SK-N-MC (cell line): Measurements from ENCODE around the gene OXCT1.

Source experiments
- DNase-seq: peaks from one replicate; pipeline ENCODE4 v3.0.0-alpha.2; 2011; ENCODE audit warnings: low read depth, low spot score
- H3K27ac ChIP-seq: fragments of 200-600 bp; sonication (generic); 2 replicates; pipeline ENCODE4 v1.5.1; 2016; ENCODE audit warnings: mixed run types
- H3K36me3 ChIP-seq: fragments of 200-600 bp; sonication (generic); 2 replicates; pipeline ENCODE4 v1.6.1; 2017; ENCODE audit warnings: antibody characterized with exemption, low read length, mixed read lengths; ENCODE audit not compliant: insufficient read depth
- H3K4me3 ChIP-seq: fragments of 200-600 bp; sonication (generic); 2 replicates; pipeline ENCODE4 v1.5.1; 2016
- H3K9ac ChIP-seq: fragments of 200-600 bp; sonication (generic); 2 replicates; pipeline ENCODE4 v1.8.0; 2017; ENCODE audit warnings: mixed run types, mixed read lengths; ENCODE audit not compliant: insufficient read length
- H3K9me3 ChIP-seq: fragments of 200-600 bp; sonication (generic); 2 replicates; pipeline ENCODE4 v1.6.1; 2017; ENCODE audit warnings: low read depth, mild to moderate bottlenecking, antibody characterized with exemption, low read length, moderate library complexity, mixed read lengths
- EZH2 ChIP-seq: fragments of 200-600 bp; sonication (generic); IDR thresholded peaks from one replicate; pipeline ENCODE4 v1.6.1; 2017; ENCODE audit warnings: antibody characterized with exemption
- FOXP2 ChIP-seq: optimal IDR thresholded peaks from 2 replicates; pipeline ENCODE3; 2011; ENCODE audit warnings: mild to moderate bottlenecking, moderate library complexity; ENCODE audit not compliant: insufficient read depth; ENCODE audit errors: extremely low read length, control extremely low read depth
- POLR2AphosphoS5 ChIP-seq: IDR thresholded peaks from 2 replicates; pipeline ENCODE4 v1.6.1; 2012; ENCODE audit warnings: mild to moderate bottlenecking, low read depth, low read length, borderline replicate concordance

OXCT1 gene

GRCh38 chr5:41842777-41843176 lies 27.4 kb downstream of the OXCT1 start:
- Histone ChIP-seq H3K4me3 (no peak overlapping the region), H3K9ac (no peak overlapping the region), H3K27ac (no peak overlapping the region; the same call in 1 of the 2 replicates), H3K36me3 (peaks cover 30% of the 10 kb centered on the region), H3K9me3 (no peaks in the 10 kb centered on the region)
- TF ChIP-seq FOXP2 = no peak
- no peak for TF ChIP-seq EZH2
- TF ChIP-seq POLR2AphosphoS5 = no peak
- no peak for DNase-seq

GRCh38 chr5:41841325-41841724 lies 28.9 kb downstream of the OXCT1 start:
- Histone ChIP-seq H3K9me3 (no peaks in the 10 kb centered on the region), H3K36me3 (peaks cover 32% of the 10 kb centered on the region), H3K27ac (no peak overlapping the region), H3K4me3 (no peak overlapping the region), H3K9ac (no peak overlapping the region)
- TF ChIP-seq FOXP2 (no peak), EZH2 (no peak), POLR2AphosphoS5 (no peak)
- DNase-seq = no peak

GRCh38 chr5:41840251-41840650 lies 30.0 kb downstream of the OXCT1 start:
- peaks cover 32% of the 10 kb centered on the region for H3K36me3 ChIP-seq
- no peak overlapping the region for H3K27ac ChIP-seq
- H3K9ac ChIP-seq = no peak overlapping the region
- H3K9me3 ChIP-seq = no peaks in the 10 kb centered on the region
- no peak overlapping the region for H3K4me3 ChIP-seq
- TF ChIP-seq EZH2 (no peak), FOXP2 (no peak)
- DNase-seq = no peak

GRCh38 chr5:41837793-41838192 lies 32.4 kb downstream of the OXCT1 start:
- H3K27ac ChIP-seq = no peak overlapping the region
- no peak overlapping the region for H3K4me3 ChIP-seq
- H3K36me3 ChIP-seq = peaks cover 55% of the 10 kb centered on the region
- DNase-seq = no peak
- H3K9me3 ChIP-seq = no peaks in the 10 kb centered on the region
- TF ChIP-seq FOXP2 (no peak), EZH2 (no peak), POLR2AphosphoS5 (no peak)
- no peak overlapping the region for H3K9ac ChIP-seq

- Histone ChIP-seq H3K4me3 (no peak overlapping the region), H3K9ac (no peak overlapping the region), H3K36me3 (peaks cover 67% of the 10 kb centered on the region), H3K9me3 (no peaks in the 10 kb centered on the region), H3K27ac (no peak overlapping the region)
- TF ChIP-seq EZH2 = no peak
- TF ChIP-seq POLR2AphosphoS5 = no peak
- TF ChIP-seq FOXP2 = no peak
- no peak for DNase-seq
These were observed 34.6 kb downstream of the OXCT1 start for GRCh38 chr5:41835645-41836044.

- DNase-seq = no peak
- Histone ChIP-seq H3K9me3 (no peaks in the 10 kb centered on the region), H3K9ac (no peak overlapping the region), H3K4me3 (no peak overlapping the region), H3K27ac (no peak overlapping the region), H3K36me3 (peaks cover 71% of the 10 kb centered on the region)
- no peak for TF ChIP-seq POLR2AphosphoS5
- no peak for TF ChIP-seq EZH2
- no peak for TF ChIP-seq FOXP2
These were observed 35.7 kb downstream of the OXCT1 start for GRCh38 chr5:41834506-41834905.

- DNase-seq = no peak
These were observed 37.8 kb downstream of the OXCT1 start for GRCh38 chr5:41832430-41832829.

GRCh38 chr5:41831155-41831554 lies 39.1 kb downstream of the OXCT1 start:
- H3K36me3 ChIP-seq = peaks cover 67% of the 10 kb centered on the region
- H3K9me3 ChIP-seq = no peaks in the 10 kb centered on the region; the same call in 1 of the 2 replicates
- H3K9ac ChIP-seq = no peak overlapping the region
- no peak for DNase-seq
- no peak overlapping the region for H3K27ac ChIP-seq
- TF ChIP-seq FOXP2 = no peak
- TF ChIP-seq POLR2AphosphoS5 = no peak
- no peak for TF ChIP-seq EZH2
- H3K4me3 ChIP-seq = no peak overlapping the region

More at GRCh38 chr5:41832430-41832829, 37.8 kb downstream of the OXCT1 start:
- no peaks in the 10 kb centered on the region for H3K9me3 ChIP-seq
- H3K4me3 ChIP-seq = no peak overlapping the region
- no peak overlapping the region for H3K9ac ChIP-seq
- peaks cover 55% of the 10 kb centered on the region for H3K36me3 ChIP-seq
- no peak overlapping the region for H3K27ac ChIP-seq
- TF ChIP-seq POLR2AphosphoS5 = no peak
- no peak for TF ChIP-seq EZH2
- TF ChIP-seq FOXP2 = no peak

GRCh38 chr5:41827792-41828191 lies 42.4 kb downstream of the OXCT1 start:
- Histone ChIP-seq H3K4me3 (no peak overlapping the region), H3K9ac (no peak overlapping the region), H3K27ac (no peak overlapping the region), H3K9me3 (no peaks in the 10 kb centered on the region; the same call in 1 of the 2 replicates), H3K36me3 (peaks cover 60% of the 10 kb centered on the region)
- TF ChIP-seq EZH2 (no peak), POLR2AphosphoS5 (no peak), FOXP2 (no peak)
- DNase-seq = no peak
